HPDE6-E6E7 (cell line): ENCODE results near the gene NPIPA8.
"Not testable (repeated sequence)": the region's sequence is repeated elsewhere in the genome, so short reads cannot be mapped to it uniquely, and the experiment has no call there.

Experiments used
- DNase-seq: peaks from one replicate; pipeline ENCODE4 v3.0.0; 2011; ENCODE audit warnings: missing footprints; ENCODE audit errors: extremely low spot score

The NPIPA8 gene

GRCh38 chr16:18336636-18337035 lies at the start of gene NPIPA8:
NPIPA8 (minus strand) TSS chr16:18336736; CDS start chr16:18332662, 4,074 bp downstream.
- DNase-seq, result not testable (repeated sequence)

- DNase-seq, result not testable (repeated sequence)
Observed at GRCh38 chr16:18385285-18385684, 48.7 kb upstream of the NPIPA8 start.

- DNase-seq, result not testable (repeated sequence)
Observed at GRCh38 chr16:18384869-18385268, 48.3 kb upstream of the NPIPA8 start.

GRCh38 chr16:18384098-18384636 lies 47.6 kb upstream of the NPIPA8 start:
- not testable (repeated sequence) for DNase-seq

GRCh38 chr16:18382696-18383095 lies 46.2 kb upstream of the NPIPA8 start:
- DNase-seq, result not testable (repeated sequence)

GRCh38 chr16:18347742-18348141 lies 11.2 kb upstream of the NPIPA8 start:
- not testable (repeated sequence) for DNase-seq

GRCh38 chr16:18346993-18347392 lies 10.5 kb upstream of the NPIPA8 start:
- DNase-seq, result not testable (repeated sequence)

- DNase-seq, result not testable (repeated sequence)
Observed at GRCh38 chr16:18344634-18345033, 8.1 kb upstream of the NPIPA8 start.

- DNase-seq, result not testable (repeated sequence)
Observed at GRCh38 chr16:18341986-18342385, 5.5 kb upstream of the NPIPA8 start.

GRCh38 chr16:18341417-18341960 lies 5.0 kb upstream of the NPIPA8 start:
- DNase-seq, result not testable (repeated sequence)

GRCh38 chr16:18339210-18339609 lies 2.7 kb upstream of the NPIPA8 start:
- not testable (repeated sequence) for DNase-seq

- DNase-seq, result not testable (repeated sequence)
Observed at GRCh38 chr16:18311811-18312210, 24.7 kb downstream of the NPIPA8 start.

- DNase-seq, result not testable (repeated sequence)
Observed at GRCh38 chr16:18309159-18309558, 27.4 kb downstream of the NPIPA8 start.

GRCh38 chr16:18307241-18307640 lies 29.3 kb downstream of the NPIPA8 start:
- DNase-seq, result not testable (repeated sequence)

- DNase-seq, result not testable (repeated sequence)
Observed at GRCh38 chr16:18306066-18306465, 30.5 kb downstream of the NPIPA8 start.

GRCh38 chr16:18303059-18303706 lies 33.4 kb downstream of the NPIPA8 start:
- not testable (repeated sequence) for DNase-seq

- not testable (repeated sequence) for DNase-seq
Observed at GRCh38 chr16:18297714-18298113, 38.8 kb downstream of the NPIPA8 start.

- DNase-seq, result not testable (repeated sequence)
Observed at GRCh38 chr16:18296931-18297330, 39.6 kb downstream of the NPIPA8 start.

- DNase-seq, result not testable (repeated sequence)
Observed at GRCh38 chr16:18294371-18294770, 42.2 kb downstream of the NPIPA8 start.

GRCh38 chr16:18293337-18293956 lies 43.1 kb downstream of the NPIPA8 start:
- DNase-seq, result not testable (repeated sequence)

- not testable (repeated sequence) for DNase-seq
Observed at GRCh38 chr16:18290959-18291358, 45.6 kb downstream of the NPIPA8 start.

- not testable (repeated sequence) for DNase-seq
Observed at GRCh38 chr16:18286342-18286741, 50.2 kb downstream of the NPIPA8 start.
